Panc1 (cell line): ENCODE measurements around the gene UNC13B. TPM values are rescaled to one million over a fixed set of nuclear protein-coding genes. Genes with fewer than 3 reads are reported as not detected.

ENCODE experiments used
- ATAC-seq: fragments of 200-7000 bp; cut with Tn5 transposase; 2 replicates; pipeline ENCODE4 v1.9.1; 2020; ENCODE audit warnings: mild to moderate bottlenecking, moderate library complexity
- BruUV-seq: library from RNA; stranded (reverse); fragments of 400-500 nt; replicated peaks from 2 replicates; lab custom pipeline; 2021; lab: Mats Ljungman, UMichigan
- CTCF ChIA-PET: fragments of 300-600 bp; sonication (Branson Sonifier 250); formaldehyde crosslinking; loops from one replicate; lab custom pipeline; 2022; ENCODE audit warnings: antibody characterized with exemption; lab: Charles Lee
- POLR2A ChIA-PET: fragments of 300-600 bp; sonication (Branson Sonifier 250); formaldehyde crosslinking; loops from one replicate; lab custom pipeline; 2022; ENCODE audit warnings: antibody characterized with exemption; lab: Charles Lee
- DNase-seq: peaks from one replicate; pipeline ENCODE4 v3.0.0-alpha.2; 2010; ENCODE audit warnings: low read depth, low spot score
- H3K27ac ChIP-seq: 2 replicates; pipeline ENCODE4 v1.5.1; 2011; ENCODE audit warnings: mild to moderate bottlenecking, low read length, inconsistent platforms
- H3K27me3 ChIP-seq: fragments of 200-500 bp; sonication (Bioruptor generic); 2 replicates; pipeline ENCODE4 v1.6.0; 2014; ENCODE audit warnings: low read length, inconsistent platforms; ENCODE audit not compliant: control insufficient read depth, insufficient read depth
- H3K36me3 ChIP-seq: fragments of 200-500 bp; sonication (Bioruptor generic); 2 replicates; pipeline ENCODE4 v1.5.1; 2014; ENCODE audit warnings: inconsistent platforms, mild to moderate bottlenecking, low read length, moderate library complexity; ENCODE audit not compliant: control insufficient read depth, insufficient read depth
- H3K4me1 ChIP-seq: 2 replicates; pipeline ENCODE4 v1.5.1; 2011; ENCODE audit warnings: inconsistent platforms, mild to moderate bottlenecking, low read length, moderate library complexity; ENCODE audit not compliant: control insufficient read depth, insufficient read depth
- H3K4me3 ChIP-seq, 2 experiments: 2 replicates each; pipeline ENCODE4 v1.5.1; 2011 to 2012; ENCODE audit warnings: low read depth in 2 of 2, low read length in 2 of 2, mild to moderate bottlenecking in 2 of 2, inconsistent platforms in 1 of 2, moderate library complexity in 1 of 2
- H3K9me3 ChIP-seq: fragments of 200-500 bp; sonication (Bioruptor generic); 2 replicates; pipeline ENCODE4 v1.5.1; 2014; ENCODE audit warnings: low read depth, mild to moderate bottlenecking, inconsistent platforms, low read length, moderate library complexity; ENCODE audit not compliant: control insufficient read depth, insufficient read depth
- POLR2AphosphoS5 ChIP-seq: IDR thresholded peaks from 2 replicates; pipeline ENCODE4 v1.6.1; 2012; ENCODE audit warnings: mild to moderate bottlenecking, low read depth, low read length, moderate library complexity
- SIN3A ChIP-seq: IDR thresholded peaks from 2 replicates; pipeline ENCODE4 v1.6.1; 2012; ENCODE audit warnings: low read depth, mild to moderate bottlenecking, low read length, moderate library complexity, borderline replicate concordance; ENCODE audit not compliant: insufficient read depth
- TCF7L2 ChIP-seq: IDR thresholded peaks from 2 replicates; pipeline ENCODE4 v1.6.1; 2011; ENCODE audit warnings: mild to moderate bottlenecking, low read depth, low read length, inconsistent platforms
- in situ Hi-C: cut with HindIII; loops from 2 replicates; pipeline ENCODE4 v1.10.0; 2016; ENCODE audit warnings: low sequenced_read_pairs, low pct_unique_long_range_greater_than_20kb
- intact Hi-C: fragments of 100-400 bp; cut with micrococcal nuclease; formaldehyde crosslinking; loops from one replicate; pipeline ENCODE4 v1.10.0; 2022; ENCODE audit not compliant: unreplicated experiment
- total RNA-seq: library from RNA; stranded (reverse); gene quantifications from one replicate; pipeline ENCODE4 v1.2.1, GENCODE V29; 2021; ENCODE audit not compliant: unreplicated experiment
- TF ChIP-seq, protein P1 (sequence below), 2 experiments: IDR thresholded peaks; 2 replicates each; pipeline ENCODE4 v1.6.1; 2011 to 2012; ENCODE audit warnings: low read depth in 2 of 2, control low read depth in 1 of 2, low read length in 1 of 2, mild to moderate bottlenecking in 1 of 2, moderate library complexity in 1 of 2; ENCODE audit not compliant: insufficient read depth in 1 of 2
- TF ChIP-seq, protein P2 (sequence below): fragments of 450-650 bp; IDR thresholded peaks from 2 replicates; pipeline ENCODE4 v1.5.1; 2017; ENCODE audit warnings: mild to moderate bottlenecking

UNC13B gene
- total RNA-seq, 1 experiment from 2014 or later, result 35.2 TPM

DNA sequence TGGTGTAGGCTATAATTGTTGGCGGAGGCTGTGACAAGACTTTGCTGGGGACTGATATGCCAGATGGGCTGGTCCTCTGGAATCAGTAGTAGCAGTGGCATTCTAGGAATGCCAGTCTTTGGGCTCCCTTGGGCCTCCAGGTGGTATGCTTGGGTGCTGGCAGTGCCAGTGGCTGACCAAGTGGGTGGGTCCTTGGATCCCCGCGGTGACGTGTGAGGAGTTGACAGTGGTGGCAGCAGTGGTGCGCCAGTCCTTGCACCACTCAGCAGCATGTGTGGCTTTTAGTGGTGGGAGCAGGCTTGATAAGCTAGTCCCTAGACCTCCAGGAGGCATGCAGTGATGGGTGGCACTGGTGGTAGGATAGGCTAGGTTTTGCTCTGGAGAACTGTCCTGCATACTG is 63.9 kb downstream of the UNC13B start:
- ChIA-PET CTCF (no interaction called here), POLR2A (no interaction called here)
- Histone ChIP-seq H3K4me1 (no peaks in the 10 kb centered on the region), H3K4me3 (no peak overlapping the region), H3K27ac (no peak overlapping the region), H3K27me3 (no peaks in the 10 kb centered on the region), H3K36me3 (no peaks in the 10 kb centered on the region), H3K9me3 (no peaks in the 10 kb centered on the region; the same call in 1 of the 2 replicates)
- in situ Hi-C loops, result no loop called here
- TF ChIP-seq, protein P1, sequence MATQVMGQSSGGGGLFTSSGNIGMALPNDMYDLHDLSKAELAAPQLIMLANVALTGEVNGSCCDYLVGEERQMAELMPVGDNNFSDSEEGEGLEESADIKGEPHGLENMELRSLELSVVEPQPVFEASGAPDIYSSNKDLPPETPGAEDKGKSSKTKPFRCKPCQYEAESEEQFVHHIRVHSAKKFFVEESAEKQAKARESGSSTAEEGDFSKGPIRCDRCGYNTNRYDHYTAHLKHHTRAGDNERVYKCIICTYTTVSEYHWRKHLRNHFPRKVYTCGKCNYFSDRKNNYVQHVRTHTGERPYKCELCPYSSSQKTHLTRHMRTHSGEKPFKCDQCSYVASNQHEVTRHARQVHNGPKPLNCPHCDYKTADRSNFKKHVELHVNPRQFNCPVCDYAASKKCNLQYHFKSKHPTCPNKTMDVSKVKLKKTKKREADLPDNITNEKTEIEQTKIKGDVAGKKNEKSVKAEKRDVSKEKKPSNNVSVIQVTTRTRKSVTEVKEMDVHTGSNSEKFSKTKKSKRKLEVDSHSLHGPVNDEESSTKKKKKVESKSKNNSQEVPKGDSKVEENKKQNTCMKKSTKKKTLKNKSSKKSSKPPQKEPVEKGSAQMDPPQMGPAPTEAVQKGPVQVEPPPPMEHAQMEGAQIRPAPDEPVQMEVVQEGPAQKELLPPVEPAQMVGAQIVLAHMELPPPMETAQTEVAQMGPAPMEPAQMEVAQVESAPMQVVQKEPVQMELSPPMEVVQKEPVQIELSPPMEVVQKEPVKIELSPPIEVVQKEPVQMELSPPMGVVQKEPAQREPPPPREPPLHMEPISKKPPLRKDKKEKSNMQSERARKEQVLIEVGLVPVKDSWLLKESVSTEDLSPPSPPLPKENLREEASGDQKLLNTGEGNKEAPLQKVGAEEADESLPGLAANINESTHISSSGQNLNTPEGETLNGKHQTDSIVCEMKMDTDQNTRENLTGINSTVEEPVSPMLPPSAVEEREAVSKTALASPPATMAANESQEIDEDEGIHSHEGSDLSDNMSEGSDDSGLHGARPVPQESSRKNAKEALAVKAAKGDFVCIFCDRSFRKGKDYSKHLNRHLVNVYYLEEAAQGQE (IDR thresholded peaks at IDR 0.05; ENCODE audit: insufficient read depth in 1 of 2, low read depth in 2 of 2, low read length in 1 of 2), result no peak
- no peak for TF ChIP-seq POLR2AphosphoS5
- TF ChIP-seq TCF7L2, result no peak
- no TSS peak for BruUV-seq
- ATAC-seq (no peak), DNase-seq (no peak)
- intact Hi-C loops, result no loop called here

DNA sequence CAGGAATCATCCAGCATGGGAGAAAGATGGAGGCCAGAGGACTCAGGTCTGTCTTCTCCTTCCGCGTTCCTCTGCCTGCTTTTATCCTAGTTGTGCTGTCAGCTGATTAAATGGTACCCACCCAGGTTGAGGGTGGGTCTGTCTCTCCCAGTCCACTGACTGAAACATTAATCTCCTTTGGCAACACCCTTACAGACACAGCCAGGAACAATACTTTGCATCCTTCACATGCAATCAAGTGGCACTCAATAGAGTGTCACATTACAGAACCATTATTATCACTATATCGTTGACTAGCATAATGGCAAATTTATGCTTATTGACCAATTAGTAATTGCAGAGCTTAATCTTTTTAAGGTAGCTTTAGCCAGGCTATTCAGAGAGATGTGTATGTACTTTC is 64.8 kb downstream of the UNC13B start:
- in situ Hi-C loops, result no loop called here
- intact Hi-C loops, result no loop called here
- POLR2A ChIA-PET, result no interaction called here
- no peaks in the 10 kb centered on the region; the same call in 1 of the 2 replicates for H3K9me3 ChIP-seq
- H3K4me3 ChIP-seq, result no peak overlapping the region
- H3K4me1 ChIP-seq, result no peaks in the 10 kb centered on the region
- no TSS peak for BruUV-seq
- no peaks in the 10 kb centered on the region for H3K36me3 ChIP-seq
- DNase-seq, result no peak
- no peak overlapping the region for H3K27ac ChIP-seq
- no peaks in the 10 kb centered on the region for H3K27me3 ChIP-seq
- ATAC-seq, result no peak
- CTCF ChIA-PET, result no interaction called here
- TF ChIP-seq TCF7L2, result no peak
- TF ChIP-seq, protein P1 (IDR thresholded peaks at IDR 0.05; ENCODE audit: insufficient read depth in 1 of 2, low read depth in 2 of 2, low read length in 1 of 2), result no peak
- TF ChIP-seq POLR2AphosphoS5, result no peak
- TF ChIP-seq, protein P2, sequence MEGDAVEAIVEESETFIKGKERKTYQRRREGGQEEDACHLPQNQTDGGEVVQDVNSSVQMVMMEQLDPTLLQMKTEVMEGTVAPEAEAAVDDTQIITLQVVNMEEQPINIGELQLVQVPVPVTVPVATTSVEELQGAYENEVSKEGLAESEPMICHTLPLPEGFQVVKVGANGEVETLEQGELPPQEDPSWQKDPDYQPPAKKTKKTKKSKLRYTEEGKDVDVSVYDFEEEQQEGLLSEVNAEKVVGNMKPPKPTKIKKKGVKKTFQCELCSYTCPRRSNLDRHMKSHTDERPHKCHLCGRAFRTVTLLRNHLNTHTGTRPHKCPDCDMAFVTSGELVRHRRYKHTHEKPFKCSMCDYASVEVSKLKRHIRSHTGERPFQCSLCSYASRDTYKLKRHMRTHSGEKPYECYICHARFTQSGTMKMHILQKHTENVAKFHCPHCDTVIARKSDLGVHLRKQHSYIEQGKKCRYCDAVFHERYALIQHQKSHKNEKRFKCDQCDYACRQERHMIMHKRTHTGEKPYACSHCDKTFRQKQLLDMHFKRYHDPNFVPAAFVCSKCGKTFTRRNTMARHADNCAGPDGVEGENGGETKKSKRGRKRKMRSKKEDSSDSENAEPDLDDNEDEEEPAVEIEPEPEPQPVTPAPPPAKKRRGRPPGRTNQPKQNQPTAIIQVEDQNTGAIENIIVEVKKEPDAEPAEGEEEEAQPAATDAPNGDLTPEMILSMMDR, result no peak
- no peak for TF ChIP-seq SIN3A
